Endodermal cell (in vitro differentiated cells): Measurements from ENCODE around the gene ESYT3. TPM values are rescaled to one million over a fixed set of nuclear protein-coding genes. Genes with fewer than 3 reads are reported as not detected.

ENCODE experiments used
- DNase-seq: peaks from one replicate; pipeline ENCODE4 v3.0.0-alpha.2; 2017
- H3K27ac ChIP-seq: 2 replicates; pipeline ENCODE4 v1.5.1; 2013; ENCODE audit warnings: mild to moderate bottlenecking, low read depth, low read length, moderate library complexity
- H3K27me3 ChIP-seq: 2 replicates; pipeline ENCODE4 v1.6.1; 2013; ENCODE audit warnings: mild to moderate bottlenecking, low read length, moderate library complexity; ENCODE audit not compliant: insufficient read depth, control insufficient read depth, poor library complexity, severe bottlenecking
- H3K36me3 ChIP-seq: 2 replicates; pipeline ENCODE4 v1.7.0; 2013; ENCODE audit warnings: mild to moderate bottlenecking, low read length, moderate library complexity; ENCODE audit not compliant: control insufficient read depth, insufficient read depth
- H3K4me1 ChIP-seq: one replicate; pipeline ENCODE4 v1.7.0; 2013; ENCODE audit warnings: low read length; ENCODE audit not compliant: control insufficient read depth, insufficient read depth
- H3K4me3 ChIP-seq: 2 replicates; pipeline ENCODE4 v1.5.1; 2013; ENCODE audit warnings: mild to moderate bottlenecking, low read length, moderate library complexity
- H3K9ac ChIP-seq: 2 replicates; pipeline ENCODE4 v1.6.1; 2013; ENCODE audit warnings: mild to moderate bottlenecking, low read length, moderate library complexity; ENCODE audit not compliant: poor library complexity, severe bottlenecking; ENCODE audit errors: extremely low read depth
- H3K9me3 ChIP-seq: 2 replicates; pipeline ENCODE4 v1.6.1; 2013; ENCODE audit warnings: mild to moderate bottlenecking, low read length, moderate library complexity; ENCODE audit not compliant: control insufficient read depth
- H3K27ac Mint-ChIP-seq: 2 replicates; pipeline ENCODE4 v1.8.0; 2020; ENCODE audit warnings: mixed read lengths
- H3K27me3 Mint-ChIP-seq: 2 replicates; pipeline ENCODE4 v1.8.0; 2021; ENCODE audit warnings: mild to moderate bottlenecking, mixed read lengths; ENCODE audit not compliant: insufficient read depth
- H3K36me3 Mint-ChIP-seq: 2 replicates; pipeline ENCODE4 v1.8.0; 2020; ENCODE audit warnings: low read depth, mixed read lengths
- H3K4me1 Mint-ChIP-seq: 2 replicates; pipeline ENCODE4 v1.8.0; 2020; ENCODE audit warnings: mixed read lengths
- H3K4me3 Mint-ChIP-seq: 2 replicates; pipeline ENCODE4 v1.8.0; 2020; ENCODE audit warnings: mild to moderate bottlenecking, moderate library complexity, mixed read lengths
- H3K9me3 Mint-ChIP-seq: 2 replicates; pipeline ENCODE4 v1.8.0; 2020; ENCODE audit warnings: mild to moderate bottlenecking, mixed read lengths
- CTCF ChIP-seq: fragments of 200-600 bp; sonication (generic); conservative IDR thresholded peaks from 2 replicates; pipeline ENCODE4 v1.5.0; 2021; ENCODE audit warnings: antibody characterized with exemption, mild to moderate bottlenecking
- WGBS, 2 experiments: methylation state at CpG; one replicate each; pipeline versions ENCODE4 v1.1.5 to v1.1.7; 2013; ENCODE audit warnings: missing lambda C conversion rate in 2 of 2, mixed read lengths in 1 of 2; ENCODE audit not compliant: insufficient coverage in 1 of 2, insufficient read length in 1 of 2; 5-methylcytosine and 5-hydroxymethylcytosine counted together
- total RNA-seq, 2 donors: library from RNA; stranded (reverse); fragmentation: NEBNext Ultra II Directional in 1 of 2; extraction: Animal tissue kit (Norgen Biotek cat#: 25700) in 1 of 2; gene quantifications; 2 replicates in 1 of 2; 3 replicates in 1 of 2; pipeline ENCODE4 v1.2.1, GENCODE V29; 2021

ESYT3 gene
- total RNA-seq, 2 donors from 2014 or later: 7.7 to 10.2 TPM

DNA sequence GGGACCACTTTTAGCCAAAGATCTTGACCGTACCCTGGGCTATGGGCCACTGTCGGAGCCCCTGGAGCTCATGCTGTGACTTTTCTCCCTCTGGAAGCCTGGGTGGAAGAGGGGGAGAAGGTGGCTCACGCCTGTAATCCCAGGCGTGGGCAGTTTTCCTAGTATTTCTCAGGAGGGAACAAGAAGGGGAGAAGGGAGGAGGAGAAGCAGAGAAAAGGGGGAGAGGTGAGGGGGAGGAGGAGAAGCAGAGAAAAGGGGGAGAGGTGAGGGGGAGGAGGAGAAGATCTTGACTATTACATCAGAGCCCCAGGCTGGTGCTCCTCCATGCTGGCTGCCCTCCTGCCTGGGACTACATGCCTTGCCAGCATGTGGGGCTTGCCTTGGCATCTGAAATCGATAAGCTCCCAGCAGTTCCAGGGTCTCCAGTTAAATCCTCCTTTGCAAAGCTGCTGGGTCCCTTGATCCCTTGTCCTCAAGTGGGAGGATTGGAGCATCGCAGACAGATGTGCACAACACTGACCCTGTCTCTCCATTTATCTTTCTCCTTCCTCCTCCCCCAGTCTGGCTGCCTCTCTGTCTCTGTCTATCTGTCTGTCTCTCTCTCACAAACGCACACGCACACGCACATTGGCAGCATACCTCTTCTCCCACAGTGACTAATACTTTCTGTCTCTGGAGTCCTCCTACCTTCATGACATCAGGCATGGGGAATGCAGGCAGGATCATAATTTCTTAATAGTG is 44.4 kb upstream of the ESYT3 start:
- Mint-ChIP-seq H3K4me1 (no peaks in the 10 kb centered on the region), H3K9me3 (no peaks in the 10 kb centered on the region), H3K4me3 (no peak overlapping the region), H3K36me3 (no peaks in the 10 kb centered on the region), H3K27ac (no peak overlapping the region), H3K27me3 (no peaks in the 10 kb centered on the region)
- Histone ChIP-seq H3K27me3 (no peaks in the 10 kb centered on the region), H3K4me3 (no peak overlapping the region), H3K9me3 (no peaks in the 10 kb centered on the region), H3K27ac (no peak overlapping the region), H3K4me1 (no peaks in the 10 kb centered on the region), H3K36me3 (no peaks in the 10 kb centered on the region), H3K9ac (no peak overlapping the region)
- DNase-seq: no peak
- 88 to 89% methylated on average over 7 to 9 of the region's 9 CpGs for WGBS, 2 experiments
- no peak for TF ChIP-seq CTCF

DNA sequence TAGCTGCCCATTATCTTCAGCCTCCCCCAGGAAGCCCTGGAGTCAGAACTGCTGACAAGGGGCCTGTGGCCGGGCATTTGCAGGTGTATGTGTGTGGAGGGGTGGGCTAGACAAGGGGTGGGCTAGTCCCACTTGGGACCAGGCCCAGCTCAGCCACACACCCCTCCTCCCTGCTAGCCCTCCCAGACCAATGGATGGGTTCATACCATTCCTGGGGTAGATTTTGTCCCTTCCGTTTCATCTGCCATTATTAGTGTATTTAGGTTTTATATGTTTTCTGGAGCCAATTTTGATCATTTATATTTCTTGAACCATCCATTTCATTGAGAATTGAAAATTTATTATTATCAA is 43.9 kb upstream of the ESYT3 start:
- no peak for DNase-seq
- H3K27ac Mint-ChIP-seq: no peak overlapping the region
- no peaks in the 10 kb centered on the region for H3K36me3 Mint-ChIP-seq
- Histone ChIP-seq H3K36me3 (no peaks in the 10 kb centered on the region), H3K27me3 (no peaks in the 10 kb centered on the region), H3K4me3 (no peak overlapping the region), H3K9me3 (no peaks in the 10 kb centered on the region), H3K9ac (no peak overlapping the region), H3K27ac (no peak overlapping the region), H3K4me1 (no peaks in the 10 kb centered on the region)
- no peaks in the 10 kb centered on the region for H3K27me3 Mint-ChIP-seq
- 100% methylated on average over 1 of the region's 2 CpGs; no CpG with 5 or more reads in 1 of the 2 experiments for WGBS, 2 experiments
- no peaks in the 10 kb centered on the region for H3K4me1 Mint-ChIP-seq
- H3K4me3 Mint-ChIP-seq: no peak overlapping the region
- no peak for TF ChIP-seq CTCF
- H3K9me3 Mint-ChIP-seq: no peaks in the 10 kb centered on the region

DNA sequence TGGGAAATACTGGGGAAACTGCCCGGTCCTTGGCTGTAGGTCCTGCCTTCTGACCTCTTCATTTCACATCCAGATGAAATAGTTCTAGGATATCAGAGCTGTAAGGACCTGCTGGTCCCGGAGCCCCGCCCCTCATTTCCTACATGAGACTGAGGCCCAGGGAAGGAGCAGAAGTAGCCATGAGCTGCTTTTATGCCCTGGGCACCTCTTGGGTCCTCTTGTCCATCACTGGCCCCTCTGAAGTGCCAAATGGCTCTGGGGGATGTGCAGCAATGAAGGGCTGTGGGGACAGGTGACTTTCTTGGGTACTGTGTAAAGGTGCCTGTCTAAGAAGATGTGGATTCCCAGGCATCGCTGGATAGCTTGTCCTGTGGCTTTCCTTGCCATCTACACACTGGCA is 40.3 kb upstream of the ESYT3 start:
- H3K27me3 Mint-ChIP-seq: no peaks in the 10 kb centered on the region
- WGBS, 2 experiments: 95% methylated on average over 4 of the region's 4 CpGs; no CpG with 5 or more reads in 1 of the 2 experiments
- no peak overlapping the region for H3K4me3 Mint-ChIP-seq
- Histone ChIP-seq H3K27me3 (no peaks in the 10 kb centered on the region), H3K4me1 (no peaks in the 10 kb centered on the region), H3K36me3 (no peaks in the 10 kb centered on the region), H3K27ac (no peak overlapping the region), H3K4me3 (no peak overlapping the region), H3K9ac (no peak overlapping the region), H3K9me3 (no peaks in the 10 kb centered on the region)
- H3K9me3 Mint-ChIP-seq: no peaks in the 10 kb centered on the region
- peaks cover 5% of the 10 kb centered on the region for H3K4me1 Mint-ChIP-seq
- DNase-seq: no peak
- no peak overlapping the region for H3K27ac Mint-ChIP-seq
- no peaks in the 10 kb centered on the region for H3K36me3 Mint-ChIP-seq
- TF ChIP-seq CTCF: no peak
